GM12878 (cell line): ENCODE data around the gene VPS18. TPM values are rescaled to one million over a fixed set of nuclear protein-coding genes. Genes with fewer than 3 reads are reported as not detected.

Experiments used
- ATAC-seq: fragments of 200-7000 bp; cut with Tn5 transposase; 3 replicates; pipeline ENCODE4 v1.9.1; 2020; ENCODE audit warnings: mild to moderate bottlenecking, moderate library complexity
- BruUV-seq: library from RNA; stranded (reverse); fragments of 400-500 nt; replicated peaks from 2 replicates; lab custom pipeline; 2021; lab: Mats Ljungman, UMichigan
- CTCF ChIA-PET: fragments of 300-600 bp; sonication (Branson Sonifier 250); formaldehyde crosslinking; extraction: SDS; loops from one replicate; lab custom pipeline; 2021; ENCODE audit warnings: inconsistent platforms; lab: Yijun Ruan, JAX
- POLR2A ChIA-PET: fragments of 350-600 bp; formaldehyde crosslinking; extraction: SDS; loops from one replicate; lab custom pipeline; 2021; ENCODE audit warnings: inconsistent platforms; lab: Charles Lee
- RAD21 ChIA-PET: fragments of 300-600 bp; sonication (Branson Sonifier 250); formaldehyde crosslinking; loops from one replicate; lab custom pipeline; 2023; ENCODE audit warnings: antibody characterized with exemption; ENCODE audit not compliant: unreplicated experiment; lab: Charles Lee
- SMC1A ChIA-PET: fragments of 300-600 bp; sonication (Branson Sonifier 250); formaldehyde crosslinking; loops from one replicate; lab custom pipeline; 2023; ENCODE audit not compliant: unreplicated experiment, uncharacterized antibody; lab: Charles Lee
- DNase-seq: peaks from one replicate; pipeline ENCODE4 v3.0.0-alpha.2; 2011; ENCODE audit warnings: low read depth, low spot score
- FAIRE-seq: peaks from 3 replicates; lab custom pipeline; 2011; peaks lifted over from hg19 to GRCh38; lab: Jason Lieb, UNC
- H2AFZ ChIP-seq: 2 replicates; pipeline ENCODE4 v1.6.0; 2011; ENCODE audit warnings: low read depth, low read length, control low read depth; ENCODE audit not compliant: control insufficient read depth
- H3K27ac ChIP-seq: 2 replicates; pipeline ENCODE4 v1.5.1; 2011; ENCODE audit warnings: control low read depth; ENCODE audit not compliant: control insufficient read depth, insufficient read depth
- H3K27me3 ChIP-seq, 2 experiments: replicated peaks in 1 of 2; 2 replicates each; pipeline versions ENCODE4 v1.6.0 to v1.6.1; 2011; ENCODE audit warnings: low read length in 1 of 2; ENCODE audit not compliant: control insufficient read depth in 2 of 2, insufficient read depth in 2 of 2
- H3K36me3 ChIP-seq, 2 experiments: 2 replicates each; pipeline ENCODE4 v1.5.1; 2011; ENCODE audit warnings: low read length in 1 of 2; ENCODE audit not compliant: control insufficient read depth in 2 of 2, insufficient read depth in 2 of 2
- H3K4me1 ChIP-seq: 2 replicates; pipeline ENCODE4 v1.6.1; 2011; ENCODE audit warnings: mild to moderate bottlenecking, low read length, moderate library complexity, mixed read lengths; ENCODE audit not compliant: control insufficient read depth, insufficient read depth
- H3K4me2 ChIP-seq: 2 replicates; pipeline ENCODE4 v1.6.0; 2011; ENCODE audit warnings: control low read depth; ENCODE audit not compliant: control insufficient read depth, insufficient read depth
- H3K4me3 ChIP-seq: fragments of 200-600 bp; sonication (generic); 2 replicates; pipeline ENCODE4 v1.5.1; 2016
- H3K79me2 ChIP-seq: 2 replicates; pipeline ENCODE4 v1.6.0; 2011; ENCODE audit warnings: low read length; ENCODE audit not compliant: control insufficient read depth, insufficient read depth
- H3K9ac ChIP-seq: 2 replicates; pipeline ENCODE4 v1.8.0; 2011; ENCODE audit warnings: low read length, control low read depth, mixed read lengths; ENCODE audit not compliant: control insufficient read depth, insufficient read depth
- H3K9me3 ChIP-seq: replicated peaks from 3 replicates; pipeline ENCODE4 v1.5.1; 2011; ENCODE audit warnings: mild to moderate bottlenecking, low read length; ENCODE audit not compliant: control insufficient read depth, insufficient read depth
- H4K20me1 ChIP-seq: 2 replicates; pipeline ENCODE4 v1.6.0; 2011; ENCODE audit not compliant: control insufficient read depth, insufficient read depth
- ATF7 ChIP-seq: fragments of 450-650 bp; IDR thresholded peaks from 2 replicates; pipeline ENCODE4 v1.6.1; 2016; ENCODE audit warnings: low read depth, mild to moderate bottlenecking
- BMI1 ChIP-seq: fragments of 450-650 bp; IDR thresholded peaks from 2 replicates; pipeline ENCODE4 v1.6.1; 2016; ENCODE audit warnings: mild to moderate bottlenecking, moderate library complexity, borderline replicate concordance
- CEBPZ ChIP-seq: fragments of 150-350 bp; IDR thresholded peaks from 2 replicates; pipeline ENCODE4 v1.6.1; 2016; ENCODE audit warnings: low read depth, low read length
- CTCF ChIP-seq, 3 experiments: IDR thresholded peaks in 2 of 3; conservative IDR thresholded peaks in 1 of 3; 2 replicates each; pipeline ENCODE4 v1.5.1; 2011; ENCODE audit warnings: low read depth in 3 of 3, low read length in 3 of 3, mild to moderate bottlenecking in 3 of 3, control low read depth in 2 of 3, moderate library complexity in 2 of 3, inconsistent platforms in 1 of 3, mixed read lengths in 1 of 3; ENCODE audit not compliant: control insufficient read depth in 2 of 3, insufficient read depth in 1 of 3; ENCODE audit errors: extremely low read depth in 1 of 3
- ESRRA ChIP-seq: IDR thresholded peaks from 2 replicates; pipeline ENCODE4 v1.6.1; 2012; ENCODE audit warnings: mild to moderate bottlenecking, low read length, improper control_type of control experiment
- GATAD2B ChIP-seq: fragments of 450-650 bp; conservative IDR thresholded peaks from 2 replicates; pipeline ENCODE4 v1.6.1; 2017; ENCODE audit warnings: low read depth, mild to moderate bottlenecking, moderate library complexity
- IKZF2 ChIP-seq, 2 experiments: fragments of 450-650 bp; IDR thresholded peaks; 2 replicates each; pipeline ENCODE4 v1.6.1; 2017; ENCODE audit warnings: mild to moderate bottlenecking in 2 of 2, moderate library complexity in 2 of 2
- KAT2A ChIP-seq: conservative IDR thresholded peaks from 2 replicates; pipeline ENCODE4 v1.6.1; 2011; ENCODE audit warnings: low read depth, low read length; ENCODE audit not compliant: control insufficient read depth
- NFIC ChIP-seq: IDR thresholded peaks from 2 replicates; pipeline ENCODE4 v1.6.1; 2012; ENCODE audit warnings: low read depth, mild to moderate bottlenecking, inconsistent platforms, low read length, moderate library complexity
- NFXL1 ChIP-seq: fragments of 450-650 bp; IDR thresholded peaks from 2 replicates; pipeline ENCODE4 v1.6.1; 2017; ENCODE audit warnings: antibody characterized with exemption, mild to moderate bottlenecking, borderline replicate concordance
- TCF3 ChIP-seq: IDR thresholded peaks from 2 replicates; pipeline ENCODE4 v1.6.1; 2012; ENCODE audit warnings: low read depth, mild to moderate bottlenecking, low read length, borderline replicate concordance; ENCODE audit not compliant: insufficient read depth
- YY1 ChIP-seq: IDR thresholded peaks from 2 replicates; pipeline ENCODE4 v1.6.1; 2011; ENCODE audit warnings: low read depth, mild to moderate bottlenecking, low read length
- ZNF217 ChIP-seq: fragments of 450-650 bp; IDR thresholded peaks from 2 replicates; pipeline ENCODE4 v1.6.1; 2017; ENCODE audit warnings: antibody characterized with exemption, mild to moderate bottlenecking
- WGBS: methylation state at CpG from one replicate; pipeline ENCODE4 v1.1.6; 2016; ENCODE audit warnings: low lambda C conversion rate; ENCODE audit not compliant: insufficient replicate concordance, insufficient coverage; ENCODE audit errors: missing lambda C conversion rate; 5-methylcytosine and 5-hydroxymethylcytosine counted together
- in situ Hi-C: fragments of 300-500 bp; cut with MboI; formaldehyde crosslinking; loops from 9 replicates; pipeline ENCODE4 v1.14.3; 2018; ENCODE audit warnings: mixed read lengths
- intact Hi-C: fragments of 100-400 bp; cut with micrococcal nuclease; formaldehyde crosslinking; loops from one replicate; pipeline ENCODE4 v1.14.2; 2022; ENCODE audit not compliant: unreplicated experiment
- polyA plus RNA-seq, 11 experiments: library from polyadenylated mRNA; depleted of rRNA in 4 of 11; unstranded in 6 of 11; stranded (reverse) in 5 of 11; fragments of >200 nt; fragmentation: Nextera tagmentation in 4 of 11; fragmentation: Illumina TruSeq in 1 of 11; extraction: Ambion mirVana in 4 of 11; extraction: Trizol in 1 of 11; gene quantifications; 1 replicate in 1 of 11; 2 replicates in 10 of 11; pipeline versions ENCODE4 v1.2.1 to v1.2.3, GENCODE V29; 2011 to 2016; ENCODE audit warnings: inconsistent platforms in 2 of 11, missing spikeins in 2 of 11, low read depth in 1 of 11
- total RNA-seq, 4 experiments: library from RNA; depleted of rRNA in 3 of 4; stranded (reverse); fragments of >200 nt in 3 of 4; fragmentation: Illumina TruSeq in 1 of 4; extraction: Trizol in 1 of 4; gene quantifications; 2 replicates each; pipeline versions ENCODE4 v1.2.1 to v1.2.3, GENCODE V29; 2013 to 2021

The VPS18 gene
- total and polyA plus RNA-seq, 10 of the 15 experiments (the other 5 are each of a cell fraction or from before 2014, with no cell fraction given): 0.71 to 20.4 (median 10.6) TPM

DNA sequence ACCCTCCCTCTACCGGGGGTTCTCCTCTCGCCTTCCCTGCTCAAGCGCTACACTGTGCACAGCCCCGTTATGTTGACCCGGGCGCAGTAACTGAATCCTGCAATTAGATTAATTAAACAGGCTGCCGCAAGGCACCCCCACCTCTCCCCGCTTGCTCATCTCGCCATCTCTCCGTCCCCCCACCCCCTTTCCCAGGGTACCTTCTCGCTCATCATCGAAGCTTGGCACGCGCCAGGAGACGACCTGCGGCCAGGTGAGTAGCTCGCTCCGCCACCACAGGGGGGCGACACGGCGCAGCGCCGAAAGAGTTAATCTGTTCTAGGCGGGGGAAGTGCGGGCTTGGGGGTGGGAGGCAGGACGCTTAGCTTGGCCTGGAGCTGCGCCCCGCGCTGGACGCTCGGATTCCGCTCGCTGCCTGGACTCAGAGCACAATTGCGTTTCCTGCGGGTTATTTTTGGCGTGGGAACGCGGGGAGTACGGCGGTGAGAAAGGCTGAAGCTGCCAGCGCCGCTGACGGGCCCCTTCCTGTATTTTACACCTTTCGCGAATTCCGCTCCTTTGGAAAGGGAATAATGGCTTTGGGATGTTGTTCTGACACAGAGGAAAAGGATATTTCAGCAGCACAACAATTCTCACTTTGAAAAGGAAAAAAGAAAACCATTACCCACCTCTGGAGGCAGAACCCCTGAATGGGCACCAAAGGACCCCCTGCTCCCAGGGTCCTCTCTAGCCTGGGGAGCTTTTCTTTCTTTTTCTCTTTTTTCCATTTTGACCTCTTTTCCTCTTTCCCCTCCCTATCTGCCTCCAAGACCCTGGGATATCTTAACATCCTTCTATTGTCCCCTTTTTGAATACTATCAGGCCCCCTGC is 36.4 kb downstream of the VPS18 start (continued):
- peak; percentile 63 to 83 (median 76) for TF ChIP-seq CTCF (IDR thresholded peaks at IDR 0.05 in 2 of 3, conservative IDR thresholded peaks at IDR 0.05 in 1 of 3; ENCODE audit: control insufficient read depth in 2 of 3, extremely low read depth in 1 of 3, insufficient read depth in 1 of 3, low read depth in 3 of 3, low read length in 3 of 3)
- TF ChIP-seq YY1: peak; percentile 57; the same call in 1 of the 2 replicates
- 0 out of 4 replicates have a peak, but pooled peaks of 1 of the 2 experiments have one; percentile 34 for TF ChIP-seq IKZF2 (IDR thresholded peaks at IDR 0.05)
- TF ChIP-seq TCF3: no peak
- 0 out of 2 replicates have a peak, but pooled peaks have one; percentile 66 for TF ChIP-seq GATAD2B

DNA sequence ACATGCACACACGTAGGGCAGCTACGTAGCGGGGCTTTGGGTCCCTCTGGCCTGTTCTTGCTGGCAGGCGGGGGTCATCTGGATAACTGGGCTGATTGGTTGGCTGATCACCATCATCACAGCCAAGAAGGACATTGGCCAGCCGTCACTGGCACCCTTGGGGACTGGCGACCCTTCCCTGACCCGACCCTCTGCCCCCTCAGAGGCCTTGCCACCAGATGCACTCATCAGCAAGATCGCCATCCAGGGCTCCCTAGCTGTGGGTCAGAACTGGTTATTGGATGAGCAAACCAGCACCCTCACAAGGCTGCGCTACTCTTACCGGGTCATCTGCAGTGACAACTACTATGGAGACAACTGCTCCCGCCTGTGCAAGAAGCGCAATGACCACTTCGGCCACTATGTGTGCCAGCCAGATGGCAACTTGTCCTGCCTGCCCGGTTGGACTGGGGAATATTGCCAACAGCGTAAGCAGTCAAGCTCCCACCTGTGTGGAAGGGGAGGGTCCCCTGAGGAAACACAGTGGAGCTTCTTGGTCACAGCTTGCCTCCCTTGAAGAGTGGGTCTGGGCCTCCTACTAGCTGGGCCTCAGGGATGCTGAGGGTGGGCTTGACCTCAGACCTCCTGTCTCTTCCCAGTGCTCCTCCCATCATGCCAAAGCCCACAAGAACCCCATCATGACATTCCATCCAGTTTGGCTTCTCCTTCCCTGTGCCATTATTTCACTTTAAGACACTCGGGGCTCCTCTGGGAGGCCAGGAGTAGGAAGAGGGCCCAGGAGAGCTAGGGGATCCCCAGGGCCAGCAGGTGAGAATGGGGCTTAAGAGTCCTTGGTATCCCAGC is 37.3 kb downstream of the VPS18 start:
- Histone ChIP-seq H3K79me2 (no peaks in the 10 kb centered on the region), H3K4me3 (no peak overlapping the region), H3K27ac (no peak overlapping the region), H3K4me1 (peaks cover 26% of the 10 kb centered on the region), H3K27me3 (peaks cover 16 to 19% of the 10 kb centered on the region in 2 experiments; a peak in 3 of 4 replicates), H3K36me3 (no peaks in the 10 kb centered on the region), H3K9ac (no peak overlapping the region), H3K9me3 (no peaks in the 10 kb centered on the region), H3K4me2 (no peak overlapping the region), H4K20me1 (no peaks in the 10 kb centered on the region), H2AFZ (no peak overlapping the region)
- in situ Hi-C loops: no loop called here
- 69% methylated on average over 16 of the region's 16 CpGs for WGBS
- ChIA-PET RAD21 (interaction anchor here (0.8 to 3.2 kb wide), 7 partner anchors 10 to 85 kb away, joined by 3 to 36 read pairs (median 4); partner anchors contain the start of gene CHAC1), CTCF (interaction anchor here (0.7 to 6.5 kb wide), 23 partner anchors 10 to 254 kb away, joined by 3 to 80 read pairs (median 5); partner anchors contain the start of gene CHAC1), POLR2A (interaction anchor here (1.8 kb wide), 1 partner anchor 8 kb away, joined by 11 read pairs; no protein-coding TSS in a partner anchor), SMC1A (interaction anchor here (0.8 to 4.6 kb wide), 5 partner anchors 9 to 254 kb away, joined by 3 to 28 read pairs (median 4); no protein-coding TSS in a partner anchor)
- ATAC-seq (no peak), FAIRE-seq (no peak), DNase-seq (no peak)
- no TSS peak for BruUV-seq
- intact Hi-C loops: no loop called here
- TF ChIP-seq ESRRA (no peak), TCF3 (no peak), ZNF217 (no peak), CEBPZ (no peak), NFIC (no peak), NFXL1 (no peak), ATF7 (no peak), KAT2A (no peak), BMI1 (no peak)
